Embryonic facial prominence (tissue), 1 donor: ENCODE measurements around the gene LTN1.

Source experiments
- DNase-seq: peaks from one replicate; pipeline ENCODE4 v3.0.0-alpha.2; 2016; ENCODE audit errors: extremely low spot score

LTN1 gene

GRCh38 chr21:28928578-28929420, 63.9 kb downstream of the LTN1 start:
- no peak for DNase-seq

GRCh38 chr21:28927130-28927529, 65.5 kb downstream of the LTN1 start:
- no peak for DNase-seq

- no peak for DNase-seq
These were observed 69.2 kb downstream of the LTN1 start for GRCh38 chr21:28923439-28923975.

GRCh38 chr21:28922368-28922767, 70.3 kb downstream of the LTN1 start:
- DNase-seq, result no peak

GRCh38 chr21:28916150-28916893, 76.4 kb downstream of the LTN1 start:
- DNase-seq, result no peak

- DNase-seq, result no peak
These were observed 79.6 kb downstream of the LTN1 start for GRCh38 chr21:28913071-28913470.

GRCh38 chr21:28910280-28910887, 82.3 kb downstream of the LTN1 start:
- DNase-seq, result no peak

- DNase-seq, result no peak
These were observed 84.3 kb downstream of the LTN1 start for GRCh38 chr21:28908351-28908750.

- no peak for DNase-seq
These were observed 85.8 kb downstream of the LTN1 start for GRCh38 chr21:28906841-28907240.

- no peak for DNase-seq
These were observed 86.4 kb downstream of the LTN1 start for GRCh38 chr21:28906236-28906635.

- no peak for DNase-seq
These were observed 87.7 kb downstream of the LTN1 start for GRCh38 chr21:28904961-28905435.

GRCh38 chr21:28903448-28903847, 89.2 kb downstream of the LTN1 start:
- DNase-seq, result no peak

GRCh38 chr21:28900481-28900880, 92.2 kb downstream of the LTN1 start:
- no peak for DNase-seq

- no peak for DNase-seq
These were observed 92.9 kb downstream of the LTN1 start for GRCh38 chr21:28899744-28900143.

GRCh38 chr21:28899220-28899619, 93.5 kb downstream of the LTN1 start:
- no peak for DNase-seq

GRCh38 chr21:28893687-28894086, 99.0 kb downstream of the LTN1 start:
- no peak for DNase-seq

GRCh38 chr21:28892199-28893111, 100.2 kb downstream of the LTN1 start:
- no peak for DNase-seq

- DNase-seq, result peak; percentile 25
These were observed 106.9 kb downstream of the LTN1 start for GRCh38 chr21:28885853-28886177.

GRCh38 chr21:28884976-28885852, 107.5 kb downstream of the LTN1 start:
- peak; percentile 84 for DNase-seq

GRCh38 chr21:28884481-28884880, 108.2 kb downstream of the LTN1 start:
- DNase-seq, result no peak
